Breast epithelium (tissue), 4 donors: ENCODE data around the gene MAP4. TPM values are rescaled to one million over a fixed set of nuclear protein-coding genes. Genes with fewer than 3 reads are reported as not detected.

Source experiments
- DNase-seq, 2 donors: peaks; one replicate each; pipeline ENCODE4 v3.0.0-alpha.2; 2019; ENCODE audit warnings: low spot score in 2 of 2
- H3K27ac ChIP-seq, 2 donors: fragments of 200-600 bp; sonication (generic) in 1 of 2; one replicate each; pipeline ENCODE4 v1.5.1; 2016 to 2019; ENCODE audit warnings: mild to moderate bottlenecking in 1 of 2
- H3K27me3 ChIP-seq, 2 donors: fragments of 200-600 bp; sonication (generic) in 1 of 2; one replicate each; pipeline versions ENCODE4 v1.5.1 to v1.6.0; 2017 to 2019; ENCODE audit warnings: control low read depth in 1 of 2, mild to moderate bottlenecking in 1 of 2
- H3K36me3 ChIP-seq: fragments of 200-600 bp; one replicate; pipeline ENCODE4 v1.5.1; 2019
- H3K4me1 ChIP-seq, 2 donors: fragments of 200-600 bp; sonication (generic); one replicate each; pipeline ENCODE4 v1.5.1; 2016 to 2019; ENCODE audit warnings: control low read depth in 1 of 2
- H3K4me3 ChIP-seq, 3 donors: fragments of 200-600 bp; sonication (generic); 1 replicate in 2 of 3; 2 replicates in 1 of 3; pipeline ENCODE4 v1.5.1; 2016 to 2019; ENCODE audit warnings: mild to moderate bottlenecking in 3 of 3, moderate library complexity in 2 of 3
- H3K9me3 ChIP-seq, 2 donors: fragments of 200-600 bp; sonication (generic) in 1 of 2; one replicate each; pipeline ENCODE4 v1.5.1; 2016 to 2019; ENCODE audit warnings: control low read depth in 1 of 2
- POLR2A ChIP-seq: fragments of 450-650 bp; IDR thresholded peaks from one replicate; pipeline ENCODE4 v1.6.1; 2016; ENCODE audit warnings: antibody characterized with exemption, mild to moderate bottlenecking, moderate library complexity
- POLR2AphosphoS5 ChIP-seq, 3 donors: sonication (generic); formaldehyde crosslinking; IDR thresholded peaks; one replicate each; pipeline ENCODE4 v1.6.1; 2017; ENCODE audit warnings: antibody characterized with exemption in 3 of 3
- intact Hi-C: fragments of 100-400 bp; cut with DNase I; formaldehyde crosslinking; loops from one replicate; pipeline ENCODE4 v1.15.1; 2023; ENCODE audit warnings: low total_unique reads
- total RNA-seq, 3 donors: library from RNA; depleted of rRNA; stranded (reverse); fragments of >200 nt; gene quantifications; one replicate each; pipeline ENCODE4 v1.1.0, GENCODE V29; 2016
- TF ChIP-seq, protein P1 (sequence below), 3 donors: fragments of 450-650 bp; IDR thresholded peaks; one replicate each; pipeline ENCODE4 v1.5.1; 2016 to 2017; ENCODE audit warnings: antibody characterized with exemption in 3 of 3, mild to moderate bottlenecking in 3 of 3, moderate library complexity in 3 of 3

The MAP4 gene
- total RNA-seq, 3 donors from 2014 or later, result 72.0 to 167 (median 99.0) TPM

DNA sequence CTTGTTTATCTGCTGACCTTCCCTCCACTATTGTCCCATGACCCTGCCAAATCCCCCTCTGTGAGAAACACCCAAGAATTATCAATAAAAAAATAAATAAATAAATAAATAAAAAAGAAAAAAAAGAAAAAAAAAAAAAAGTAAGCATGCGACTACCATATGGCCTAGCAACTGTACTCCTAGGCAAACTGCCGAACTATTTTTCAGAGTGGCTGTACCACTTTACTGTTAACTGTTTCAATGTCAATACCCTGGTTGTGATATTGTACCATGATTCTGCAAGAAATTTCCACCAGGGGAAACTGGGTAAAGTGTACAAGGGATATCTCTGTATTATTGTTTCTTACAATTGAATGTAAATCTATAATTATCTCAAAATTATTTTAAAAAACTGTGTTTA lies 41.3 kb upstream of the MAP4 start:
- no peaks in the 10 kb centered on the region for H3K36me3 ChIP-seq
- DNase-seq, result no peak
- intact Hi-C loops, result no loop called here
- H3K27me3 ChIP-seq, result no peaks in the 10 kb centered on the region
- H3K9me3 ChIP-seq, result no peaks in the 10 kb centered on the region
- peaks cover 0 to 7% of the 10 kb centered on the region in 2 donors for H3K4me1 ChIP-seq
- TF ChIP-seq POLR2AphosphoS5 (IDR thresholded peaks at IDR 0.05) (no peak), POLR2A (no peak)
- H3K4me3 ChIP-seq, result no peak overlapping the region
- H3K27ac ChIP-seq, result no peak overlapping the region

DNA sequence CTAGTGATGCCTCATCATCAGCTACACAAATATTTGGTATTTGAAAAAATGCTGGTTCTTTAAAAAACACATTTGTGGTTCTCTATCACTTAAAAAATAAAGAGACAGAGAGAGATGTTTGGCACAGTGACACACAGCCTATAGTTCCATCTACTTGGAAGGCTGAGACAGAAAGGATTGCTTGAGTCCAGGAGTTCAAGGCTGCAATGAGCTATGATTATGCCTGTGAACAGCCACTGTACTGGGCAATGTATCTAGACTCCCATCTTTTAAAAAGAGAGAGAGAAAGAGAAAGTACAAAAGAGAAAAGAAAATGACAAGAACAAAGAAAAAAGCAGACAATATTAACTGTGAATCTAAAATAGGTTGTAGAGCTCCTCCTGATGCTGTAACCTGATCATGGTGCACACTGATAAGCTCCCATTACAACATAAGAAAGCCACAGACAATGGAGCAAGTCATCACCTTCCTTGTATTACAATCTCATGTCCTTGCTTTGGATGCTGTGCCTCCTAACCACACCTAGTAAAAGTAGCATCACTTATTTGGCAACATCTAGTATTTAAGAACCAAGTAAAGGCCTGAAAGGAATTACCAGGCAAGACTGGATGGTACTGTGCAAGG lies 31.7 kb upstream of the MAP4 start:
- H3K27ac ChIP-seq, result no peak overlapping the region

DNA sequence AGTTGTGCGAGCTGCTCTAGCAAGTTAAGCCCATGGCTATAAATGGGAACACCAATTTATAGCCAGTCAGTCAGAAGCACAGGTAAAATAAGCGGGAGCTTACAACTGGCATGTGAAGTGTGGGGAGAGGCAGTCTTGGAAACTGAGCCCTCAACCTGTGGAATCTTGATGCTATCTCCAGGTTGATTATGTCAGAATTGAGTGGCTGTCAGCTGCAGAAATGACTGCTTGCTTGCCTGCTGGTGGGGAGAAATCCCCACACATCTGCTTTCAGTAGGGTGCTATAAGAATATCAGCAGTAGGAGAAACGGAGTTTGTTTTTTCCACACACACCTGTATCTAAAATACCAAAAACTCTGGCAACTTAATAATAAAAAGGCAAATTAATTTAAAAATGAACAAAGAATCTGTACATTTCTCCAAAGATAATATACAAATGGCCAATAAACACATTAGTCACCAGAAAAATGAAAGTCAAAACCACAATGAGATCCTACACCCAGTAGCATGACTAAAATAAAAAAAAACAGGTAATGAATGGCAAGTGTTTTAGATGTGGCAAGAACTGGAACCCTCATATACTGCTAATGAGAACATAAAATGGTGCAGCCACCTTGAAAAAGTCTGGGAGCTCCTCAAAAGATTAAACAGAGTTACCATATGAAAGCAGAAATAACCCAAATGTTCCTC lies 26.0 kb upstream of the MAP4 start:
- Histone ChIP-seq H3K9me3 (no peaks in the 10 kb centered on the region), H3K27me3 (no peaks in the 10 kb centered on the region), H3K27ac (no peak overlapping the region), H3K4me1 (peaks cover 5 to 10% of the 10 kb centered on the region in 2 donors), H3K4me3 (no peak overlapping the region), H3K36me3 (no peaks in the 10 kb centered on the region)
- DNase-seq, result no peak
- TF ChIP-seq POLR2AphosphoS5 (IDR thresholded peaks at IDR 0.05) (no peak), POLR2A (no peak)
- TF ChIP-seq, protein P1, sequence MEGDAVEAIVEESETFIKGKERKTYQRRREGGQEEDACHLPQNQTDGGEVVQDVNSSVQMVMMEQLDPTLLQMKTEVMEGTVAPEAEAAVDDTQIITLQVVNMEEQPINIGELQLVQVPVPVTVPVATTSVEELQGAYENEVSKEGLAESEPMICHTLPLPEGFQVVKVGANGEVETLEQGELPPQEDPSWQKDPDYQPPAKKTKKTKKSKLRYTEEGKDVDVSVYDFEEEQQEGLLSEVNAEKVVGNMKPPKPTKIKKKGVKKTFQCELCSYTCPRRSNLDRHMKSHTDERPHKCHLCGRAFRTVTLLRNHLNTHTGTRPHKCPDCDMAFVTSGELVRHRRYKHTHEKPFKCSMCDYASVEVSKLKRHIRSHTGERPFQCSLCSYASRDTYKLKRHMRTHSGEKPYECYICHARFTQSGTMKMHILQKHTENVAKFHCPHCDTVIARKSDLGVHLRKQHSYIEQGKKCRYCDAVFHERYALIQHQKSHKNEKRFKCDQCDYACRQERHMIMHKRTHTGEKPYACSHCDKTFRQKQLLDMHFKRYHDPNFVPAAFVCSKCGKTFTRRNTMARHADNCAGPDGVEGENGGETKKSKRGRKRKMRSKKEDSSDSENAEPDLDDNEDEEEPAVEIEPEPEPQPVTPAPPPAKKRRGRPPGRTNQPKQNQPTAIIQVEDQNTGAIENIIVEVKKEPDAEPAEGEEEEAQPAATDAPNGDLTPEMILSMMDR (IDR thresholded peaks at IDR 0.05), result no peak
- intact Hi-C loops, result no loop called here

More for the DNA sequence above, 31.7 kb upstream of the MAP4 start:
- Histone ChIP-seq H3K36me3 (no peaks in the 10 kb centered on the region), H3K4me3 (no peak overlapping the region), H3K27me3 (no peaks in the 10 kb centered on the region), H3K4me1 (no peaks in the 10 kb centered on the region), H3K9me3 (no peaks in the 10 kb centered on the region)
- DNase-seq, result no peak
- TF ChIP-seq POLR2A, result no peak
- intact Hi-C loops, result no loop called here

DNA sequence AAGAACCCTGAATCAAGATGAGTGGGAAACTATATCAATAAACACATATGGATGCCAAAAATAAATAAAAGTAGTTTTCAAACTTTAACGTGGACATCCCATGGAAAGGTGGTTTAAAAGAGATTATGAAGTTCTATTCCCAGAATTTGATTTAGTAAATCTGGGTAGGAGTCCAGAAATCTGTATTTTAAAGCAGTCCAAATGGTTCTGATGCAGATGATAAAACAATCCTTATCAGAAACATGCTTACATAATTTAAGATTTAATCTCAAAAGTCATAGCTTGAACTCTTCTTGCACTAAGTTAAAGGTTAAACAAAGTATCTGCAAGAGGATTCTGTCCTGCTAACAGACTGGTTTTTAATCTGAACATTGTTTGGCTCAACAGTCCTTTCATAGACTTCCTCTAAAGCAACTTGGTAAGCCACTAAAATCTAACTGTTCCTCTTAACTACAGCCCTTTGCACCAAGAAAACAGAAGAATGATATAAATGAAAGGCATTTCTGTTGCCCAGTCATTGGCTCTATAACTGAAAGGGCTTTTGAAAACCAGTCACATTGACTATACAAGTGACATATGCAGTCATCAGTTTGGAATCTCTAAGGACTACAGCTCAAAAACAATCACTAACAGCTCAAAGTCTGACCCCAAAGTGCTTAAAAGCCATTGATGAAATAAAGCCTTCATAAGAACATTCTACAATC lies 23.4 kb upstream of the MAP4 start:
- peaks cover 5 to 10% of the 10 kb centered on the region in 2 donors for H3K4me1 ChIP-seq

DNA sequence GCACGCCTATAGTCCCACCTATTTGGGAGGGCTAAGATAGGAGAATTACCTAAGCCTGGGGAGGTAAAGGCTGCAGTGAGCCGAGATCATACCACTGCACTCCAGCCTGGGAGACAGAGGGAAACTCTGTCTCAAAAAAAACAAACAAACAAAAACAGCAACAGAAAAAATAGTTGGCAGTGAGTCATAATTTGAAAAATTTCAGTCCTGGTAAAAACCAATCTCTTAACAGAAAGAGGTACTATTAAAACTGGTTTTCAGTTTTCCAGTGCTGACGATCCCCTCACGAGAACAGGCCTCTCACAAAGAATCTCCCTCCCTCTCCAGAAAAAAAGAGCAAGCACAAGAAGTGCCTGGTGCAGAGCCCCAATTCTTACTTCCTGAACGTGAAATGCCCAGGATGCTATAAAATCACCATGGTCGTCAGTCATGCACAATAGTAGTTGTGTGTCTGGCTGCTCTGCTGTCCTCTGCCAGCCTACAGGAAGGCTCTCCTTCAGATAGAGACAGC lies 22.8 kb upstream of the MAP4 start:
- H3K27ac ChIP-seq, result peak overlapping the region; percentile 56 to 68
- H3K9me3 ChIP-seq, result no peaks in the 10 kb centered on the region
- no peaks in the 10 kb centered on the region for H3K36me3 ChIP-seq
- no peaks in the 10 kb centered on the region for H3K27me3 ChIP-seq
- TF ChIP-seq, protein P1 (IDR thresholded peaks at IDR 0.05), result no peak
- TF ChIP-seq POLR2AphosphoS5 (IDR thresholded peaks at IDR 0.05) (no peak), POLR2A (no peak)
- peaks cover 5 to 10% of the 10 kb centered on the region in 2 donors for H3K4me1 ChIP-seq
- no peak overlapping the region for H3K4me3 ChIP-seq
- intact Hi-C loops, result no loop called here
- no peak for DNase-seq

More for the DNA sequence above, 23.4 kb upstream of the MAP4 start:
- Histone ChIP-seq H3K27ac (peak overlapping the region; percentile 56 to 68), H3K27me3 (no peaks in the 10 kb centered on the region), H3K9me3 (no peaks in the 10 kb centered on the region), H3K36me3 (no peaks in the 10 kb centered on the region), H3K4me3 (no peak overlapping the region)
- TF ChIP-seq, protein P1 (IDR thresholded peaks at IDR 0.05), result no peak
- TF ChIP-seq POLR2AphosphoS5 (IDR thresholded peaks at IDR 0.05) (no peak), POLR2A (no peak)
- intact Hi-C loops, result no loop called here
- DNase-seq, result no peak
